HepG2 (cell line): ENCODE data around the gene TUBA4A. TPM values are rescaled to one million over a fixed set of nuclear protein-coding genes. Genes with fewer than 3 reads are reported as not detected.
A peak's percentile ranks its signal among the peaks of the same experiment; 100 is the strongest.

ENCODE experiments used
- BATF2 ChIP-seq: sonication (generic); formaldehyde crosslinking; IDR thresholded peaks from 2 replicates; pipeline ENCODE4 v1.8.0; 2022; ENCODE audit warnings: mild to moderate bottlenecking, missing genetic modification reagents, moderate library complexity
- CEBPB ChIP-seq: IDR thresholded peaks from 2 replicates; pipeline ENCODE4 v1.6.1; 2011; ENCODE audit warnings: low read depth, low read length, improper control_type of control experiment, borderline replicate concordance
- CSRNP2 ChIP-seq: sonication (generic); formaldehyde crosslinking; conservative IDR thresholded peaks from 2 replicates; pipeline ENCODE4 v1.8.0; 2022; ENCODE audit warnings: low read depth, missing genetic modification reagents
- DNMT1 ChIP-seq: sonication (generic); formaldehyde crosslinking; IDR thresholded peaks from 2 replicates; pipeline ENCODE4 v1.5.1; 2020; ENCODE audit warnings: mild to moderate bottlenecking, missing genetic modification reagents
- E2F5 ChIP-seq: sonication (generic); formaldehyde crosslinking; conservative IDR thresholded peaks from 2 replicates; pipeline ENCODE4 v1.4.0; 2020; ENCODE audit warnings: missing genetic modification reagents
- HDAC6 ChIP-seq: fragments of 200-600 bp; sonication (generic); IDR thresholded peaks from 2 replicates; pipeline ENCODE4 v1.7.0; 2017; ENCODE audit warnings: mild to moderate bottlenecking, antibody characterized with exemption, low read length, low read depth
- HMG20A ChIP-seq: IDR thresholded peaks from 2 replicates; pipeline ENCODE4 v1.6.1; 2016; ENCODE audit warnings: borderline replicate concordance
- HMGXB4 ChIP-seq, 2 experiments: sonication (generic) in 1 of 2; formaldehyde crosslinking in 1 of 2; IDR thresholded peaks; 2 replicates each; pipeline versions ENCODE4 v1.4.0 to v1.6.1; 2018 to 2020; ENCODE audit warnings: missing genetic modification reagents in 2 of 2, borderline replicate concordance in 1 of 2, low read depth in 1 of 2, mild to moderate bottlenecking in 1 of 2, missing biosample characterization in 1 of 2
- RARG ChIP-seq: sonication (generic); formaldehyde crosslinking; IDR thresholded peaks from 2 replicates; pipeline ENCODE4 v1.4.0; 2020; ENCODE audit warnings: low read depth, mild to moderate bottlenecking, missing genetic modification reagents
- RFX1 ChIP-seq: fragments of 450-650 bp; IDR thresholded peaks from 2 replicates; pipeline ENCODE4 v1.6.1; 2017
- RXRB ChIP-seq: IDR thresholded peaks from 2 replicates; pipeline ENCODE4 v1.6.1; 2016; ENCODE audit warnings: borderline replicate concordance, missing genetic modification reagents, missing compliant biosample characterization
- SNAPC2 ChIP-seq: sonication (generic); formaldehyde crosslinking; IDR thresholded peaks from 2 replicates; pipeline ENCODE4 v1.8.1; 2022; ENCODE audit warnings: mild to moderate bottlenecking, missing genetic modification reagents
- SNRNP70 ChIP-seq: fragments of 200-400 bp; formaldehyde crosslinking; IDR thresholded peaks from 2 replicates; pipeline ENCODE4 v1.6.1; 2017; ENCODE audit warnings: mild to moderate bottlenecking, low read depth, low read length, moderate library complexity
- SP140L ChIP-seq: sonication (generic); formaldehyde crosslinking; IDR thresholded peaks from 2 replicates; pipeline ENCODE4 v1.4.0; 2020; ENCODE audit warnings: missing genetic modification reagents, borderline replicate concordance
- STAT5B ChIP-seq: sonication (generic); formaldehyde crosslinking; IDR thresholded peaks from 2 replicates; pipeline ENCODE4 v1.4.0; 2020; ENCODE audit warnings: missing genetic modification reagents
- YY1 ChIP-seq: IDR thresholded peaks from 2 replicates; pipeline ENCODE4 v1.6.1; 2011; ENCODE audit warnings: low read length, low read depth, moderate library complexity, mild to moderate bottlenecking; ENCODE audit not compliant: insufficient read depth, insufficient replicate concordance
- ZFP41 ChIP-seq: sonication (generic); formaldehyde crosslinking; IDR thresholded peaks from 2 replicates; pipeline ENCODE4 v1.4.0; 2020; ENCODE audit warnings: mild to moderate bottlenecking, missing genetic modification reagents, borderline replicate concordance
- ZNF207 ChIP-seq: fragments of 450-650 bp; IDR thresholded peaks from 2 replicates; pipeline ENCODE4 v1.6.1; 2016; ENCODE audit warnings: antibody characterized with exemption, borderline replicate concordance
- ZNF274 ChIP-seq: sonication (generic); formaldehyde crosslinking; IDR thresholded peaks from 2 replicates; pipeline ENCODE4 v1.5.1; 2020; ENCODE audit warnings: mild to moderate bottlenecking, missing genetic modification reagents
- ZNF350 ChIP-seq: sonication (generic); formaldehyde crosslinking; IDR thresholded peaks from 2 replicates; pipeline ENCODE4 v1.4.0; 2020; ENCODE audit warnings: mild to moderate bottlenecking, low read depth, missing genetic modification reagents, borderline replicate concordance
- ZNF572 ChIP-seq: sonication (generic); formaldehyde crosslinking; IDR thresholded peaks from 2 replicates; pipeline ENCODE4 v1.5.1; 2020; ENCODE audit warnings: mild to moderate bottlenecking, missing genetic modification reagents
- ZNF724P ChIP-seq: sonication (generic); formaldehyde crosslinking; IDR thresholded peaks from 2 replicates; pipeline ENCODE4 v1.8.0; 2022; ENCODE audit warnings: missing genetic modification reagents, borderline replicate concordance
- ZSCAN20 ChIP-seq: sonication (generic); formaldehyde crosslinking; IDR thresholded peaks from 2 replicates; pipeline ENCODE4 v1.4.0; 2020; ENCODE audit warnings: missing genetic modification reagents, mild to moderate bottlenecking, borderline replicate concordance
- polyA plus RNA-seq, 8 experiments: library from polyadenylated mRNA; depleted of rRNA in 3 of 8; stranded (reverse) in 7 of 8; unstranded in 1 of 8; fragments of >200 nt; fragmentation: Illumina TruSeq in 4 of 8; extraction: Trizol in 4 of 8; gene quantifications; 2 replicates each; pipeline versions ENCODE4 v1.2.1 to v1.2.3, GENCODE V29; 2011 to 2016; ENCODE audit warnings: low read depth in 4 of 8, missing spikeins in 1 of 8, mixed read lengths in 1 of 8; ENCODE audit not compliant: insufficient read depth in 1 of 8
- total RNA-seq, 5 experiments: library from RNA; depleted of rRNA; stranded (reverse); fragments of >200 nt; fragmentation: Illumina TruSeq; extraction: Trizol; gene quantifications; 2 replicates each; pipeline ENCODE4 v1.2.3, GENCODE V29; 2016; ENCODE audit warnings: low read depth in 1 of 5

TUBA4A gene
- total and polyA plus RNA-seq, 2 of the 13 experiments (the other 11 are each of a cell fraction or from before 2014, with no cell fraction given), result 1.3 to 12.7 TPM

- no peak for TF ChIP-seq RARG (CRISPR knock-in tag)
- no peak; the same call in 1 of the 2 replicates for TF ChIP-seq E2F5 (CRISPR knock-in tag)
- TF ChIP-seq ZNF274 (CRISPR knock-in tag), result peak; percentile 67
- TF ChIP-seq STAT5B (CRISPR knock-in tag), result no peak
- TF ChIP-seq YY1, result peak; percentile 13
- 0 out of 2 replicates have a peak, but pooled peaks have one; percentile 37 for TF ChIP-seq BATF2 (CRISPR knock-in tag)
- no peak; the same call in 1 of the 2 replicates for TF ChIP-seq RFX1
- TF ChIP-seq CEBPB, result peak; percentile 75; the same call in 1 of the 2 replicates
- no peak for TF ChIP-seq DNMT1 (CRISPR knock-in tag)
- TF ChIP-seq CSRNP2 (CRISPR knock-in tag), result no peak
- TF ChIP-seq RXRB, result no peak
- TF ChIP-seq ZNF572 (CRISPR knock-in tag), result 0 out of 2 replicates have a peak, but pooled peaks have one; percentile 35
- peak; percentile 56; the same call in 1 of the 2 replicates for TF ChIP-seq SNAPC2
- no peak for TF ChIP-seq SP140L (CRISPR knock-in tag)
- 0 out of 2 replicates have a peak, but pooled peaks have one; percentile 14 for TF ChIP-seq ZFP41
- no peak for TF ChIP-seq ZNF207
- no peak for TF ChIP-seq SNRNP70
- TF ChIP-seq HDAC6, result no peak
- TF ChIP-seq ZNF724P (CRISPR knock-in tag), result no peak; the same call in 1 of the 2 replicates
- no peak for TF ChIP-seq HMG20A (CRISPR knock-in tag)
- TF ChIP-seq ZSCAN20 (CRISPR knock-in tag), result no peak
- TF ChIP-seq ZNF350 (CRISPR knock-in tag), result 0 out of 2 replicates have a peak, but pooled peaks have one; percentile 82
- peak; percentile 75; a peak in 3 of 4 replicates for TF ChIP-seq HMGXB4 (CRISPR knock-in tag; IDR thresholded peaks at IDR 0.05; ENCODE audit: borderline replicate concordance in 1 of 2, low read depth in 1 of 2)
Measured at GRCh38 chr2:219229305-219230058, 24.2 kb downstream of the TUBA4A start, which contains the start of the genes ANKZF1 and ATG9A (continued).
